PC-9 (cell line): ENCODE measurements around the gene ATP13A2.

Source experiments
- EZH2 ChIP-seq: fragments of 200-600 bp; sonication (generic); IDR thresholded peaks from 2 replicates; pipeline ENCODE4 v1.8.0; 2017; ENCODE audit warnings: antibody characterized with exemption, low read depth
- TF ChIP-seq, protein P1 (sequence below): fragments of 200-600 bp; sonication (generic); conservative IDR thresholded peaks from 2 replicates; pipeline ENCODE4 v1.6.1; 2017; ENCODE audit warnings: mixed run types, antibody characterized with exemption, mild to moderate bottlenecking, moderate library complexity

DNA sequence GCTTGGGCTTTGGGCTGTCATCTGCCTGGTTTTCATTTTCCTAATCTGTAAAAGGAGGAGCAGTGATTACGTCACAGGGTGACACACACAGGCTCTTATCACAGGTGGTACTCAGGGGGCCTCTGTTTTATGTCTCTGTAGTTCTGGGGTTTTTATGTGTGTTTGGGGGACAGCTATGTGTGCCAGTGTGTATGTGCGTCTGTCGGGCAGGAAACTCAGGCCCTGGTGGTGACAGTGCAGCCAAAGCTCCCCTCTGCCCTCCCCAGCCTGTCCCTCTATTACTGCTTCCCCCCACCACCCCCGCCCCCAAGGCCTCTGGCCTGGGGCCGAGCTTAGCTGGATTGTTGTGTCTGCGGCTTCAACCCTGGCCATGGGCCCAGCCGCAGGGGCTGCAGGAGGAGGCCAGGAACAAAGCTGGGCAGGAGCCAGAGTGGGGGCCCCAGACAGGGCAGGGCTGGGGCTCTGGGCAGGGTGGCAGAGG, 44.6 kb downstream of the ATP13A2 start:
- TF ChIP-seq, protein P1, sequence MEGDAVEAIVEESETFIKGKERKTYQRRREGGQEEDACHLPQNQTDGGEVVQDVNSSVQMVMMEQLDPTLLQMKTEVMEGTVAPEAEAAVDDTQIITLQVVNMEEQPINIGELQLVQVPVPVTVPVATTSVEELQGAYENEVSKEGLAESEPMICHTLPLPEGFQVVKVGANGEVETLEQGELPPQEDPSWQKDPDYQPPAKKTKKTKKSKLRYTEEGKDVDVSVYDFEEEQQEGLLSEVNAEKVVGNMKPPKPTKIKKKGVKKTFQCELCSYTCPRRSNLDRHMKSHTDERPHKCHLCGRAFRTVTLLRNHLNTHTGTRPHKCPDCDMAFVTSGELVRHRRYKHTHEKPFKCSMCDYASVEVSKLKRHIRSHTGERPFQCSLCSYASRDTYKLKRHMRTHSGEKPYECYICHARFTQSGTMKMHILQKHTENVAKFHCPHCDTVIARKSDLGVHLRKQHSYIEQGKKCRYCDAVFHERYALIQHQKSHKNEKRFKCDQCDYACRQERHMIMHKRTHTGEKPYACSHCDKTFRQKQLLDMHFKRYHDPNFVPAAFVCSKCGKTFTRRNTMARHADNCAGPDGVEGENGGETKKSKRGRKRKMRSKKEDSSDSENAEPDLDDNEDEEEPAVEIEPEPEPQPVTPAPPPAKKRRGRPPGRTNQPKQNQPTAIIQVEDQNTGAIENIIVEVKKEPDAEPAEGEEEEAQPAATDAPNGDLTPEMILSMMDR: no peak
- no peak for TF ChIP-seq EZH2
